SIG-M5 treated with dmso at 0.1 percent for 504 hours (cell line): ENCODE measurements around the gene ARSB.
"Not testable (repeated sequence)": the region's sequence is repeated elsewhere in the genome, so short reads cannot be mapped to it uniquely, and the experiment has no call there.

ENCODE experiments used
- DNase-seq: peaks from one replicate; lab custom pipeline; 2025; ENCODE audit not compliant: unreplicated experiment; lab: John Stamatoyannopoulos, UW

Gene ARSB

GRCh38 chr5:78956901-78957300 lies 28.2 kb downstream of the ARSB start:
- no peak for DNase-seq

DNA sequence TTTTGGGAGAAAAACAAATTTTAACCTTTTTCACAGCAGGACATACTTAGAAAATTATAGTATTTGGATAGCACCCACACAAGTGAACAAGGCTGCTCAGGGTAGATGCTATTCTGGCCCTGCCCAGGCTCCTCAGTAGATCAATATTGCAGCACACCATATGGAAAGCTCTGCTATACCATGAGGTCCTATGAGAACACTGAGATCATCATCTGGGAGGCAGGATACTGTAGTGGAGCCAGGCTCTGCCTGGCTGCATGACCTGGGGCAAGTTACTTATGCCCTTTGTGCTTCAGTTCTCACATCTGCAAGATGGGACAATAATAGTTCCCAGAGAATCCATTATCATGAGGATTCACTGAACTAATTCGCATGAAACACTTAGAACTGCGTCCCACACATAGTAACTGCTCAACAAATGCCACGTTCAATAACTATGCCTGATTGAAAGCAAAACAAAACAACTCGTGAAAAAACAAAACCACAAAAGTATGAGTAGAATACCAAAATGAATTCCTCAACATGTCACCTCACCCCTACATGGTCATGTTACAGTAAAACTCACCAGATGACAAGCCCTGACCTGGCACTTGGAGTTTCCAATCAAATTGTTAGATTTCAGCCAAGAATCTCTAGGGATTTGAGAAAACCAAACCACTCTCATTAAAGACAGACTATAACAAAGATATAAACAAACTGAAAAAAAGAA lies 31.9 kb downstream of the ARSB start:
- no peak for DNase-seq

GRCh38 chr5:78930721-78931120 lies 54.4 kb downstream of the ARSB start:
- no peak for DNase-seq

DNA sequence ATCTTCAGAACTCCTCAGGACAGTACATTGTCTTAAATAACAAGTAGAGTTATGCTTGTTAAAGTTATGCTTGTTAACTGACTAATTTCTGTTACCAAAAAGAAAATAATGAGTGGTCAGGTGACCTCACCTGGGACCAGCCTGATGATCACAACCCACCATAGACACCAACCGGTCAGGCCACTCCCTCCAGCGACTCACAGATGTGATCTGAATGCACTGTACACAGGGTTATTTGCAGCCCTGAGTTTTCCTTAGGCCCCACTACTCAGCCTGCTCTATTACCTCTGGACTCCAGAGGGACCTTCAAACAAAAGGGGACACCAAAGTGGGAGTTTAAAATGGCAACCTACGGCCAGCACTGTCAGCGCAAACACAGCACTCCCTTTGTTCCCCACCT lies 55.3 kb downstream of the ARSB start:
- DNase-seq: no peak

DNA sequence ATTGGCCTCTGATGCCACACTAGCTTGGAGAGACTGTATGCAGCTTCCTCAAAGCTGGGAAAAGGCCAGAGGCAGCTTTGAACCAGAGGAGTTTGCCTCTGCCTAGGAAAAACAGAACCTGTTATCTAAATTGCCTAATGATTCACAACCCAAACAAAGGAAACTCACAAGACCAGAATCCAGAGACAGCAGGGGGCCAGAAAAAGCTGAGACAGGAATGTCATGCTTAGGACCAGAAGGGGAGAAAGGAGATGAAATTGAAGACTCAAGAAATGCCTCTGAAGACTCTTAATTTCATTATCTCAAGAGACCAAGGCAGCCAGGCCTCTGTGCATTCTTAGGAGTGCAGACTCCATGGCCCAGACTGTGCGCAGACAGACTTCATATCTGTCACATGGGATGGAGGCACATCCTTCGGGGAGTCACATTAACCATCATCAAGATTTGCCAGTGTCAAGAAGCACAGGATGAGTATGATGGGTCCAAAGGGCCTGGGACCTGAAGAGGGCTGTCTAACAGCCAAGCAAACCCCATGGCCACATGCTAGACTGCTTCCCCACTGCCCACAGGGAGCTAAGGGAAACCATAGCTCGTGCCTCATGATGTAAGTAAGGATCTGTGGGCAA lies 57.3 kb downstream of the ARSB start:
- DNase-seq: no peak

DNA sequence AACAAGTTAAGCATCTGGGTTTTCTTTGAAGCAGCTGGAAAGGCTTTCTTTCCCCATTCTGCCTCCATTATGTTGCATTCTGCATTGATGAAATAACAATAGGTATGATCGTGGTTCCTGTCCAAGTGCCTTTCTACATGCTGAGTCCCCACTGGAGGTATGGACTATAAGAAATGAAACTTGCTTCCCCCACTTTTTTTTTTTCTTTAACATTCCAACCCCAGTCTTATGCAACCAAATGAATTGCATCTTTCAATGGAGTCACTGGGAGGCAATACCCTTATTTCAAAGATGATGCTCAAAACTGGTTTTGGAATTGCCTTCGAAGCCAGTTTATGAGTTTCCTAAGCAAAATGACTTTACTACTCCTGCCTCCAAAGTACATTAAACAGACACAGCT lies 58.9 kb downstream of the ARSB start:
- DNase-seq: no peak

- DNase-seq: no peak
Measured at GRCh38 chr5:78925129-78925876, 59.8 kb downstream of the ARSB start.

DNA sequence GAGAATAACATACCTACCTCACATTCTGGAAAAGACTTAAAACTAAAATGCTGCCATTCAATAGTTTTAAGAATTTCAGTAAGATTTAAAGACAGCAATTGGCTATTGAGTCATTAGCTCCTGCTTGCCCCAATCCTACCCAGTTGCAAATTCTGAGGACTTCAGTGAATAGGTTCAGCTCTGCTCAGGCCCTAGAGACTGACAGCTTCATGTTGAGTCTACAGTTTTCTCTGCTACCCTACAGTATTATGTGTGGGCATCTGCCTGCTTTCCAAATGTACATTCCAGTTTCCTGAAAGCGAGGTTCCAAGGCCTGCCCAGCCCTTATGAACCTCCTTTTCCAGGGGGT lies 61.5 kb downstream of the ARSB start:
- no peak for DNase-seq

DNA sequence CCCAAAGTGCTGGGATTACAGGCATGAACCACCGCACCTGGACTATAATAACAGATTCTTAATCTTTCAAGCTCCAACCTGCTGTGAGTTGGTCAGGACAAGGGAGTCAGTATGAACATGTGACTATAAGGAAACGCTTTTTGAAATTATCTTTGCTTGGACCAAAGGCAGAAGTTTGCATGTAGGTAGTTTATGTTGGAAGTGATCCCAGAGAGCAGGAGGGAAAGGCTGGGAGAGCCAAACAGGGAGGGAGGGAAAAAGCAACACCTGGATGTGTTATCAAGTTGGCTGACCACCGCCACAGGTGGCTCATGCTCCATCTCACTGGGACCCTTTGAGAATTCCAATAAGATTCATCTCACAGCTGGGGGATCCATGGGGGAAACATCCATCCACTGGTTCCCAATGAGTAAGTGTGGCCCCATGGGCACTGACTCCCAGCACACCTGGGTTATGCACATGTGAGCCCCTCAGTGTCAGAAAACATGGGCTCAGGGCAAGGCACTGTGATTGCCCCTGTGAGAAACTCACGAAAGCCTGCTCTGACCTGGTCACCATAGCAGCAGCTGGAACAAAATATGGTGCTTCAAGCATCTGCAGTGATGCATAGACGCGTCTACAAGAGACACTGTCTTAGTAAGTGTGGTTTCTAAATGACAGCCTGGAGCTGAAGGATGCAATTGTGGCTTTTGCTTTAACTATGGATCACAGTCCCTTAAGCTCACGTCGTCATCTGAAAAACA lies 62.1 kb downstream of the ARSB start:
- DNase-seq: no peak

GRCh38 chr5:78920604-78921003 lies 64.5 kb downstream of the ARSB start:
- no peak for DNase-seq

DNA sequence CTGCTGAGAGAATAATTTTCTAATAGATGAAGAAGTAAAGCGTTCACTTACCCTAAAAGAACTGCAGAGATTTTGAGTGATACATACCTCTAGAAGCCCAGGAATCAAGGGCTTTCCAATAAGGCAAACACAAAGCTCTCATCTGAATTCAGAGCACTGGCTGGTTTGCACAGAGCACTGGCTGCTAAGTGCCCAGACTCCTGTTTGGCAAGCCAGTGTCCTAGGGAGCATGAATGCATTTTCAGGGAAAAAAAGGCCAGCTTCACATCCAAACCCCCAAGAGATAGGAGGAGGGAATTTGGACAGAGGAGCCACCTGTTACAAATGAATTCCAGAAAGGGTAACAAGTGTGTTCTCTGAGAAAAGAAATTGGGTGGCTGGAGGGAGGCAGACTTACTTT lies 65.3 kb downstream of the ARSB start:
- no peak for DNase-seq

GRCh38 chr5:78916044-78916443 lies 69.1 kb downstream of the ARSB start:
- no peak for DNase-seq

DNA sequence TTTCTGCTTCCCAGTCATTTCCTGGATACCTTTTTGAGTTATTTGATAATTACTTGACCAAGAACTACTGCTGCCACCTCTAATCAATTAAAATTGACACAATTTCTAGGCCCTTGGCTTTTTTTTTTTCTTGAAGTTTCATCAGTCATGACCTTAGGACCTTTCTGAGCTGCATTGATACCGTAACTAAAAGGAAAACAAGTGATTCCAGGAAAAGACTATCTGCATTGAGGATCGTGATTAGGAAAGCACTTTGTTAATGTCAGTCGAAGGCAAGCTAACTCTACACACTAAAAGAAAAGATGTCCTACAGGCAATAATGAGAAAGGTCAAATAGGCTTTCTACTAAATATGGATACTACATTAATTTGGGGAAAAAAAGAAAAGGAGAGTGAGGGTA lies 69.9 kb downstream of the ARSB start:
- DNase-seq: no peak

GRCh38 chr5:78912811-78913210 lies 72.3 kb downstream of the ARSB start:
- no peak for DNase-seq

GRCh38 chr5:78912085-78912771 lies 72.9 kb downstream of the ARSB start:
- no peak for DNase-seq

- DNase-seq: not testable (repeated sequence)
Measured at GRCh38 chr5:78909224-78909983, 75.7 kb downstream of the ARSB start.

DNA sequence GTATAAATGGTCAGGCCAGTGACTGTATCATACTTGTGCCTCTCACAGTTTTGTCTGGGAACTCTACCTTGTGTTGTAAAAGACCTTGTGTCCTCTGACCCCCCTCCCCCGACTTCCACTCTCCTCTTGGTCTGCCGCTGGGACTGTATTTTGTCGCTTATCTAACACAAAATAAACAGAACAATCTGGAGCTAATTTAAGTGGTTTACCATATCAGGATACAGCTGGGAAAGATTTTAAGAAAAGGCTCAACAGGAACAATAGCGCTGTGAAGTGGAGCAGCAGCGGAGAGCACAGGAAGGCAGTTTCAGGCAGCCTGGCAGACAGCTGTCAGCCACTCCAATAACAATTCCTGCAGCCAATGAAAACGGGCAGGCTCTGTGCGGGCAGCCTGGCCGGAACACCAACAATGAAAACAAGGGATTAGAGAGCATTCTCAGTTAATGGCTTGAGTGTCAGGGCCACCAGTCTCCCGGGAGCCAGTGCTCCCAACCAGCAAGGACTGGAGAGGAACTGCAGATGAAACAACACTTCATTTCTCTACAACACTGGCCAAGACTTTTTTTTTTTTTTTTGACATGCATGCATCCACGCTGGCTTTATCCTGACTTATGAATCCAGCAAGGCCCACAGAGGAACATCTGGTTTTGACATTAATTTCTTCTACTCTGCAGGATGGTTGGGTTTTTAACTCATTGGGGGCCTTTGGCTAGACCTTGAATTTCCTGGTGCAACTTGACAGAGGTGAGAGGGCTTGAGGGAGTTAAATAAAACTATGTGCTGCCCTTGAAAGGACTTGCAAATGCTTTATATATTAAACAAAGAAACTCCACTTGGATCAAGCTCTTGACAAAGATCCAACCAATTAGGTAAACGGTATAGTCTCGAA lies 76.7 kb downstream of the ARSB start:
- DNase-seq: no peak

DNA sequence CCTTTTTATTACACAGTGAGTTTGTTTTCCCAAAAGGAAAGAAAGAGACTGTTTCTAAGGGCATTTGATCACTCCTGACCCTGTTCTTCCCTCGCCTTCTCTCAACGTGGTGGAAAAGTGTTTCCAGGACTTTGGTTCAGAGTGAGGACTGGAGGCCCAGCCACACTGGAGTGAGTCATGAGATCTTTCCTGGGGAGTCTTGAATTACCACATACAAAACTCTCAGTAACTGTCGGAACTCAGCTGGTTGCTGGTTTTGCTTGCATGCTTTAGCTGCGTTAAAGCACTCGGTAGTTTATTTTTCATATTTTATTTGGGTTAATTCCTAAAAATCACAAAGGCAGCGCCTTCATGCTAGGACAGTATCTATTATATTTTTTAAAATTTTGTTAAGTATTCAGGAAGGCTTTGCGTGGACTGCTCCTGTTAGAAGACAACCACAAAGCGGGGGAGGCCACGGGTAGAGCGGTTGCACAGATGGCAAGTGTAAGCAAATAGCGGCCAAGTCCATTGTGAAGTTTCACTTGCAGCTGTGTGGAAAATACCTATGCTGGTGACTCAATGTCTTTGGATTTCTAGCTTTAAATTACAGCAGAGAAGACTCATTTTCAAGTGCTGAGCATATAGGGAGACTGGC lies 77.7 kb downstream of the ARSB start:
- DNase-seq: peak; percentile 89
